GM12878 (cell line): Measurements from ENCODE around the gene HSF5. TPM values are rescaled to one million over a fixed set of nuclear protein-coding genes. Genes with fewer than 3 reads are reported as not detected.

Experiments
- ATAC-seq: fragments of 200-7000 bp; cut with Tn5 transposase; 3 replicates; pipeline ENCODE4 v1.9.1; 2020; ENCODE audit warnings: mild to moderate bottlenecking, moderate library complexity
- BruUV-seq: library from RNA; stranded (reverse); fragments of 400-500 nt; replicated peaks from 2 replicates; lab custom pipeline; 2021; lab: Mats Ljungman, UMichigan
- CTCF ChIA-PET: fragments of 300-600 bp; sonication (Branson Sonifier 250); formaldehyde crosslinking; extraction: SDS; loops from one replicate; lab custom pipeline; 2021; ENCODE audit warnings: inconsistent platforms; lab: Yijun Ruan, JAX
- POLR2A ChIA-PET: fragments of 350-600 bp; formaldehyde crosslinking; extraction: SDS; loops from one replicate; lab custom pipeline; 2021; ENCODE audit warnings: inconsistent platforms; lab: Charles Lee
- RAD21 ChIA-PET: fragments of 300-600 bp; sonication (Branson Sonifier 250); formaldehyde crosslinking; loops from one replicate; lab custom pipeline; 2023; ENCODE audit warnings: antibody characterized with exemption; ENCODE audit not compliant: unreplicated experiment; lab: Charles Lee
- SMC1A ChIA-PET: fragments of 300-600 bp; sonication (Branson Sonifier 250); formaldehyde crosslinking; loops from one replicate; lab custom pipeline; 2023; ENCODE audit not compliant: unreplicated experiment, uncharacterized antibody; lab: Charles Lee
- DNase-seq: peaks from one replicate; pipeline ENCODE4 v3.0.0-alpha.2; 2011; ENCODE audit warnings: low read depth, low spot score
- FAIRE-seq: peaks from 3 replicates; lab custom pipeline; 2011; peaks lifted over from hg19 to GRCh38; lab: Jason Lieb, UNC
- H2AFZ ChIP-seq: 2 replicates; pipeline ENCODE4 v1.6.0; 2011; ENCODE audit warnings: low read depth, low read length, control low read depth; ENCODE audit not compliant: control insufficient read depth
- H3K27ac ChIP-seq: 2 replicates; pipeline ENCODE4 v1.5.1; 2011; ENCODE audit warnings: control low read depth; ENCODE audit not compliant: control insufficient read depth, insufficient read depth
- H3K27me3 ChIP-seq, 2 experiments: replicated peaks in 1 of 2; 2 replicates each; pipeline versions ENCODE4 v1.6.0 to v1.6.1; 2011; ENCODE audit warnings: low read length in 1 of 2; ENCODE audit not compliant: control insufficient read depth in 2 of 2, insufficient read depth in 2 of 2
- H3K36me3 ChIP-seq, 2 experiments: 2 replicates each; pipeline ENCODE4 v1.5.1; 2011; ENCODE audit warnings: low read length in 1 of 2; ENCODE audit not compliant: control insufficient read depth in 2 of 2, insufficient read depth in 2 of 2
- H3K4me1 ChIP-seq: 2 replicates; pipeline ENCODE4 v1.6.1; 2011; ENCODE audit warnings: mild to moderate bottlenecking, low read length, moderate library complexity, mixed read lengths; ENCODE audit not compliant: control insufficient read depth, insufficient read depth
- H3K4me2 ChIP-seq: 2 replicates; pipeline ENCODE4 v1.6.0; 2011; ENCODE audit warnings: control low read depth; ENCODE audit not compliant: control insufficient read depth, insufficient read depth
- H3K4me3 ChIP-seq: fragments of 200-600 bp; sonication (generic); 2 replicates; pipeline ENCODE4 v1.5.1; 2016
- H3K79me2 ChIP-seq: 2 replicates; pipeline ENCODE4 v1.6.0; 2011; ENCODE audit warnings: low read length; ENCODE audit not compliant: control insufficient read depth, insufficient read depth
- H3K9ac ChIP-seq: 2 replicates; pipeline ENCODE4 v1.8.0; 2011; ENCODE audit warnings: low read length, control low read depth, mixed read lengths; ENCODE audit not compliant: control insufficient read depth, insufficient read depth
- H3K9me3 ChIP-seq: replicated peaks from 3 replicates; pipeline ENCODE4 v1.5.1; 2011; ENCODE audit warnings: mild to moderate bottlenecking, low read length; ENCODE audit not compliant: control insufficient read depth, insufficient read depth
- H4K20me1 ChIP-seq: 2 replicates; pipeline ENCODE4 v1.6.0; 2011; ENCODE audit not compliant: control insufficient read depth, insufficient read depth
- DPF2 ChIP-seq: fragments of 450-650 bp; IDR thresholded peaks from 2 replicates; pipeline ENCODE4 v1.6.1; 2017; ENCODE audit warnings: mild to moderate bottlenecking
- EZH2 ChIP-seq: IDR thresholded peaks from 2 replicates; pipeline ENCODE4 v1.6.1; 2012; ENCODE audit warnings: low read depth, mild to moderate bottlenecking, control low read depth, inconsistent platforms, low read length, borderline replicate concordance; ENCODE audit not compliant: control insufficient read depth
- MEF2A ChIP-seq: IDR thresholded peaks from 2 replicates; pipeline ENCODE4 v1.6.1; 2011; ENCODE audit warnings: low read depth, mild to moderate bottlenecking, low read length, moderate library complexity; ENCODE audit not compliant: insufficient read depth
- MEF2B ChIP-seq: fragments of 450-650 bp; IDR thresholded peaks from 2 replicates; pipeline ENCODE4 v1.6.1; 2018; ENCODE audit warnings: mild to moderate bottlenecking, moderate library complexity; ENCODE audit not compliant: partially characterized antibody, poor library complexity, severe bottlenecking
- MTA2 ChIP-seq: fragments of 450-650 bp; IDR thresholded peaks from 2 replicates; pipeline ENCODE4 v1.6.1; 2016; ENCODE audit warnings: low read depth, mild to moderate bottlenecking, moderate library complexity
- MYB ChIP-seq: fragments of 150-350 bp; IDR thresholded peaks from 2 replicates; pipeline ENCODE4 v1.6.1; 2014; ENCODE audit warnings: mild to moderate bottlenecking, low read depth, low read length, borderline replicate concordance
- NR2C2 ChIP-seq: IDR thresholded peaks from 2 replicates; pipeline ENCODE4 v1.6.1; 2011; ENCODE audit warnings: borderline replicate concordance, low read depth; ENCODE audit not compliant: control insufficient read depth, insufficient read length
- NRF1 ChIP-seq: conservative IDR thresholded peaks from 2 replicates; pipeline ENCODE4 v1.6.1; 2011; ENCODE audit warnings: mild to moderate bottlenecking, low read depth, low read length, improper control_type of control experiment
- RB1 ChIP-seq: fragments of 450-650 bp; formaldehyde crosslinking; IDR thresholded peaks from 2 replicates; pipeline ENCODE4 v1.6.1; 2017; ENCODE audit warnings: mild to moderate bottlenecking, borderline replicate concordance
- RBBP5 ChIP-seq: fragments of 200-600 bp; sonication (generic); conservative IDR thresholded peaks from 2 replicates; pipeline ENCODE4 v1.6.1; 2016
- STAT1 ChIP-seq: fragments of 450-650 bp; conservative IDR thresholded peaks from 2 replicates; pipeline ENCODE4 v1.6.1; 2014; ENCODE audit warnings: antibody characterized with exemption, mild to moderate bottlenecking
- ZZZ3 ChIP-seq: IDR thresholded peaks from 2 replicates; pipeline ENCODE4 v1.6.1; 2011; ENCODE audit warnings: low read depth; ENCODE audit not compliant: control insufficient read depth, insufficient read length
- WGBS: methylation state at CpG from one replicate; pipeline ENCODE4 v1.1.6; 2016; ENCODE audit warnings: low lambda C conversion rate; ENCODE audit not compliant: insufficient replicate concordance, insufficient coverage; ENCODE audit errors: missing lambda C conversion rate; 5-methylcytosine and 5-hydroxymethylcytosine counted together
- in situ Hi-C: fragments of 300-500 bp; cut with MboI; formaldehyde crosslinking; loops from 9 replicates; pipeline ENCODE4 v1.14.3; 2018; ENCODE audit warnings: mixed read lengths
- intact Hi-C: fragments of 100-400 bp; cut with micrococcal nuclease; formaldehyde crosslinking; loops from one replicate; pipeline ENCODE4 v1.14.2; 2022; ENCODE audit not compliant: unreplicated experiment
- polyA plus RNA-seq, 11 experiments: library from polyadenylated mRNA; depleted of rRNA in 4 of 11; unstranded in 6 of 11; stranded (reverse) in 5 of 11; fragments of >200 nt; fragmentation: Nextera tagmentation in 4 of 11; fragmentation: Illumina TruSeq in 1 of 11; extraction: Ambion mirVana in 4 of 11; extraction: Trizol in 1 of 11; gene quantifications; 1 replicate in 1 of 11; 2 replicates in 10 of 11; pipeline versions ENCODE4 v1.2.1 to v1.2.3, GENCODE V29; 2011 to 2016; ENCODE audit warnings: inconsistent platforms in 2 of 11, missing spikeins in 2 of 11, low read depth in 1 of 11
- total RNA-seq, 4 experiments: library from RNA; depleted of rRNA in 3 of 4; stranded (reverse); fragments of >200 nt in 3 of 4; fragmentation: Illumina TruSeq in 1 of 4; extraction: Trizol in 1 of 4; gene quantifications; 2 replicates each; pipeline versions ENCODE4 v1.2.1 to v1.2.3, GENCODE V29; 2013 to 2021
- TF ChIP-seq, protein P1 (sequence below): fragments of 450-650 bp; IDR thresholded peaks from 2 replicates; pipeline ENCODE4 v1.6.1; 2016; ENCODE audit warnings: mild to moderate bottlenecking
- TF ChIP-seq, protein P2 (sequence below): fragments of 150-350 bp; IDR thresholded peaks from 2 replicates; pipeline ENCODE4 v1.6.1; 2014; ENCODE audit warnings: mild to moderate bottlenecking, low read depth, low read length
- TF ChIP-seq, protein P3 (sequence below): fragments of 450-650 bp; formaldehyde crosslinking; IDR thresholded peaks from 2 replicates; pipeline ENCODE4 v1.4.0; 2022; ENCODE audit warnings: mild to moderate bottlenecking, moderate library complexity

Gene HSF5
- total and polyA plus RNA-seq, 10 of the 15 experiments (the other 5 are each of a cell fraction or from before 2014, with no cell fraction given): 0.02 to 0.18 (median 0.06) TPM; not detected in 4

DNA sequence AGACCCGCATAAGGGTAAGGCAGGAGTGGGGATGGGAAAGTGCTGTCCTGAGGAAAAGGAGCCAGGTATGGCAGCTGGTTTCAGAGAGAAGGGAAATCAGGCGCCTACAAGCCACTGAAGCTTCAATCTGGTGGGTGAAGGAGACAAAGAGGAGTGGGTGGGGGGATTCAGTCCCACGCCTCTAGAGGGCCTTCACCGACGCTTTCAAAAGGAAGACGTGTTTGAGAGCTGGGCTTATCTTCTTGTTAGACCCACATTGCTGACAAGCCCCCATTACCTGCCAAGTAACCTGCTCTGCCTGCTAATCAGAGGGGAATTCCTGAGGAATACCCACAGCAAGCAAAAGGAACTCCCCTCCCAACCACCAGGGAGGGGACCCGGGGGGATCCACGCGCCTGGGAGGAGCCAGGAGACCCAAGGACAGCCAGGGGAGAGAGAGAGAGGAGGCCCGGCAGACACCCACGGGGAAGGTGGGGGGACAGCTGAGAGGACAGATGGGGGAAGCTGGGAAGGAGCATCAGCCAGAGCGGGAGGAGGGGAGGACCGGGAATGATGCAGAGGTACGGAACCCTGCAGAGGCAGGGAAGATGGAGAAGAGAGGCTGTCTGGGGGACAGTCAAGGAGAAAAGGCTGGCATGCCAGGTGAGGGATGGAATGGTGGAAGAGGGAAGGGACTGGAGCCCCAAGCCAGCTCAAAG is 25.2 kb upstream of the HSF5 start:
- SMC1A ChIA-PET: interaction anchor here (1.4 to 4.2 kb wide), 3 partner anchors 10 to 196 kb away, joined by 4 to 22 read pairs (median 4); no protein-coding TSS in a partner anchor
- peaks cover 24% of the 10 kb centered on the region for H3K4me1 ChIP-seq
- in situ Hi-C loops: no loop called here
- DNase-seq (no peak), FAIRE-seq (no peak), ATAC-seq (no peak)
- peak overlapping the region; percentile 75 for H3K4me2 ChIP-seq
- peak overlapping the region; percentile 79 for H3K9ac ChIP-seq
- H3K36me3 ChIP-seq: peaks cover 17 to 18% of the 10 kb centered on the region in 2 experiments; a peak in 3 of 4 replicates
- intact Hi-C loops: no loop called here
- RAD21 ChIA-PET: interaction anchor here (0.7 to 1.1 kb wide), 3 partner anchors 9 to 196 kb away, joined by 3 to 4 read pairs (median 3); no protein-coding TSS in a partner anchor
- WGBS: 2% methylated on average over 10 of the region's 14 CpGs
- BruUV-seq: no TSS peak
- no peaks in the 10 kb centered on the region; the same call in 2 of the 3 replicates for H3K9me3 ChIP-seq
- CTCF ChIA-PET: interaction anchor here (1.4 to 2.2 kb wide), 2 partner anchors 8 to 9 kb away, joined by 4 to 15 read pairs; no protein-coding TSS in a partner anchor
- POLR2A ChIA-PET: interaction anchor here (0.5 to 1.4 kb wide), 5 partner anchors 45 to 925 kb away, joined by 3 to 4 read pairs (median 3); no protein-coding TSS in a partner anchor
- no peaks in the 10 kb centered on the region for H3K27me3 ChIP-seq
- H2AFZ ChIP-seq: no peak overlapping the region
- peak overlapping the region; percentile 76 for H3K27ac ChIP-seq
- peak overlapping the region; percentile 98 for H3K4me3 ChIP-seq
- 0 out of 2 replicates have a peak, but pooled peaks cover 2% of the 10 kb centered on the region for H4K20me1 ChIP-seq
- H3K79me2 ChIP-seq: peaks cover 46% of the 10 kb centered on the region
- TF ChIP-seq STAT1: no peak
- no peak for TF ChIP-seq EZH2
- TF ChIP-seq, protein P1, sequence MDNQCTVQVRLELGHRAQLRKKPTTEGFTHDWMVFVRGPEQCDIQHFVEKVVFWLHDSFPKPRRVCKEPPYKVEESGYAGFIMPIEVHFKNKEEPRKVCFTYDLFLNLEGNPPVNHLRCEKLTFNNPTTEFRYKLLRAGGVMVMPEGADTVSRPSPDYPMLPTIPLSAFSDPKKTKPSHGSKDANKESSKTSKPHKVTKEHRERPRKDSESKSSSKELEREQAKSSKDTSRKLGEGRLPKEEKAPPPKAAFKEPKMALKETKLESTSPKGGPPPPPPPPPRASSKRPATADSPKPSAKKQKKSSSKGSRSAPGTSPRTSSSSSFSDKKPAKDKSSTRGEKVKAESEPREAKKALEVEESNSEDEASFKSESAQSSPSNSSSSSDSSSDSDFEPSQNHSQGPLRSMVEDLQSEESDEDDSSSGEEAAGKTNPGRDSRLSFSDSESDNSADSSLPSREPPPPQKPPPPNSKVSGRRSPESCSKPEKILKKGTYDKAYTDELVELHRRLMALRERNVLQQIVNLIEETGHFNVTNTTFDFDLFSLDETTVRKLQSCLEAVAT: no peak; the same call in 1 of the 2 replicates
- no peak for TF ChIP-seq ZZZ3
- no peak for TF ChIP-seq DPF2
- peak; percentile 46; the same call in 1 of the 2 replicates for TF ChIP-seq MTA2
- no peak for TF ChIP-seq RBBP5
- no peak for TF ChIP-seq NR2C2
- TF ChIP-seq MEF2B: no peak
- TF ChIP-seq MEF2A: no peak
- no peak for TF ChIP-seq NRF1
- TF ChIP-seq MYB: no peak
- no peak for TF ChIP-seq RB1
- TF ChIP-seq, protein P2, sequence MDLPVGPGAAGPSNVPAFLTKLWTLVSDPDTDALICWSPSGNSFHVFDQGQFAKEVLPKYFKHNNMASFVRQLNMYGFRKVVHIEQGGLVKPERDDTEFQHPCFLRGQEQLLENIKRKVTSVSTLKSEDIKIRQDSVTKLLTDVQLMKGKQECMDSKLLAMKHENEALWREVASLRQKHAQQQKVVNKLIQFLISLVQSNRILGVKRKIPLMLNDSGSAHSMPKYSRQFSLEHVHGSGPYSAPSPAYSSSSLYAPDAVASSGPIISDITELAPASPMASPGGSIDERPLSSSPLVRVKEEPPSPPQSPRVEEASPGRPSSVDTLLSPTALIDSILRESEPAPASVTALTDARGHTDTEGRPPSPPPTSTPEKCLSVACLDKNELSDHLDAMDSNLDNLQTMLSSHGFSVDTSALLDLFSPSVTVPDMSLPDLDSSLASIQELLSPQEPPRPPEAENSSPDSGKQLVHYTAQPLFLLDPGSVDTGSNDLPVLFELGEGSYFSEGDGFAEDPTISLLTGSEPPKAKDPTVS: no peak
- TF ChIP-seq, protein P3, sequence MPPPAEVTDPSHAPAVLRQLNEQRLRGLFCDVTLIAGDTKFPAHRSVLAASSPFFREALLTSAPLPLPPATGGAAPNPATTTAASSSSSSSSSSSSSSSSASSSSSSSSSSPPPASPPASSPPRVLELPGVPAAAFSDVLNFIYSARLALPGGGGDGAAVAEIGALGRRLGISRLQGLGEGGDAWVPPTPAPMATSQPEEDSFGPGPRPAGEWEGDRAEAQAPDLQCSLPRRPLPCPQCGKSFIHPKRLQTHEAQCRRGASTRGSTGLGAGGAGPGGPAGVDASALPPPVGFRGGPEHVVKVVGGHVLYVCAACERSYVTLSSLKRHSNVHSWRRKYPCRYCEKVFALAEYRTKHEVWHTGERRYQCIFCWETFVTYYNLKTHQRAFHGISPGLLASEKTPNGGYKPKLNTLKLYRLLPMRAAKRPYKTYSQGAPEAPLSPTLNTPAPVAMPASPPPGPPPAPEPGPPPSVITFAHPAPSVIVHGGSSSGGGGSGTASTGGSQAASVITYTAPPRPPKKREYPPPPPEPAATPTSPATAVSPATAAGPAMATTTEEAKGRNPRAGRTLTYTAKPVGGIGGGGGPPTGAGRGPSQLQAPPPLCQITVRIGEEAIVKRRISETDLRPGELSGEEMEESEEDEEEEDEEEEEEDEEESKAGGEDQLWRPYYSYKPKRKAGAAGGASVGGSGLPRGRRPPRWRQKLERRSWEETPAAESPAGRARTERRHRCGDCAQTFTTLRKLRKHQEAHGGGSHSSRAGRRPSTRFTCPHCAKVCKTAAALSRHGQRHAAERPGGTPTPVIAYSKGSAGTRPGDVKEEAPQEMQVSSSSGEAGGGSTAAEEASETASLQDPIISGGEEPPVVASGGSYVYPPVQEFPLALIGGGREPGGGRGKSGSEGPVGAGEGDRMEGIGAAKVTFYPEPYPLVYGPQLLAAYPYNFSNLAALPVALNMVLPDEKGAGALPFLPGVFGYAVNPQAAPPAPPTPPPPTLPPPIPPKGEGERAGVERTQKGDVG (CRISPR knock-in tag): no peak
